Thyroid gland (tissue), 4 donors: ENCODE measurements around the gene KDM1A. TPM values are rescaled to one million over a fixed set of nuclear protein-coding genes. Genes with fewer than 3 reads are reported as not detected.
"Not testable (repeated sequence)": the region's sequence is repeated elsewhere in the genome, so short reads cannot be mapped to it uniquely, and the experiment has no call there.

Source experiments
- DNase-seq, 2 donors: peaks; one replicate each; pipeline ENCODE4 v3.0.0-alpha.2; 2019
- H3K27ac ChIP-seq, 3 donors: fragments of 200-600 bp; sonication (generic); 1 replicate in 2 of 3; 2 replicates in 1 of 3; pipeline ENCODE4 v1.5.1; 2016 to 2019; ENCODE audit warnings: mild to moderate bottlenecking in 1 of 3, moderate library complexity in 1 of 3
- H3K27me3 ChIP-seq: fragments of 200-600 bp; sonication (generic); one replicate; pipeline ENCODE4 v1.5.1; 2019
- H3K36me3 ChIP-seq, 2 donors: fragments of 200-600 bp; sonication (generic); one replicate each; pipeline ENCODE4 v1.5.1; 2016 to 2019
- H3K4me1 ChIP-seq, 2 donors: fragments of 200-600 bp; sonication (generic); one replicate each; pipeline ENCODE4 v1.5.1; 2017 to 2019
- H3K4me3 ChIP-seq, 3 donors: fragments of 200-600 bp; sonication (generic); replicated peaks in 1 of 3; 1 replicate in 2 of 3; 2 replicates in 1 of 3; pipeline ENCODE4 v1.5.1; 2016; ENCODE audit warnings: mild to moderate bottlenecking in 1 of 3
- H3K9me3 ChIP-seq: fragments of 200-600 bp; sonication (generic); one replicate; pipeline ENCODE4 v1.5.1; 2017
- POLR2A ChIP-seq, 2 donors: fragments of 450-650 bp; IDR thresholded peaks; one replicate each; pipeline ENCODE4 v1.6.1; 2017; ENCODE audit warnings: antibody characterized with exemption in 2 of 2, mild to moderate bottlenecking in 2 of 2, moderate library complexity in 1 of 2
- WGBS, 2 donors: methylation state at CpG; one replicate each; pipeline ENCODE4 v1.1.5; 2017; 5-methylcytosine and 5-hydroxymethylcytosine counted together
- intact Hi-C: fragments of 100-400 bp; cut with DNase I; formaldehyde crosslinking; loops from one replicate; pipeline ENCODE4 v1.15.1; 2023
- total RNA-seq, 4 donors: library from RNA; depleted of rRNA; stranded (reverse); fragments of >200 nt; gene quantifications; one replicate each; pipeline ENCODE4 v1.2.3, GENCODE V29; 2016
- TF ChIP-seq, protein P1 (sequence below), 6 experiments: fragments of 200-600 bp in 3 of 6; fragments of 450-650 bp in 3 of 6; sonication (generic) in 3 of 6; IDR thresholded peaks; one replicate each; pipeline ENCODE4 v1.5.1; 2016 to 2019; ENCODE audit warnings: antibody characterized with exemption in 6 of 6, mild to moderate bottlenecking in 2 of 6, inconsistent platforms in 1 of 6, moderate library complexity in 1 of 6

KDM1A gene
- total RNA-seq, 4 donors from 2014 or later = 56.2 to 70.0 (median 65.2) TPM

GRCh38 chr1:22975694-22976093 lies 43.6 kb upstream of the KDM1A start:
- Histone ChIP-seq H3K27me3 (no peaks in the 10 kb centered on the region), H3K4me3 (no peak overlapping the region), H3K4me1 (no peaks in the 10 kb centered on the region), H3K27ac (no peak overlapping the region), H3K36me3 (no peaks in the 10 kb centered on the region), H3K9me3 (no peaks in the 10 kb centered on the region)
- TF ChIP-seq, protein P1, sequence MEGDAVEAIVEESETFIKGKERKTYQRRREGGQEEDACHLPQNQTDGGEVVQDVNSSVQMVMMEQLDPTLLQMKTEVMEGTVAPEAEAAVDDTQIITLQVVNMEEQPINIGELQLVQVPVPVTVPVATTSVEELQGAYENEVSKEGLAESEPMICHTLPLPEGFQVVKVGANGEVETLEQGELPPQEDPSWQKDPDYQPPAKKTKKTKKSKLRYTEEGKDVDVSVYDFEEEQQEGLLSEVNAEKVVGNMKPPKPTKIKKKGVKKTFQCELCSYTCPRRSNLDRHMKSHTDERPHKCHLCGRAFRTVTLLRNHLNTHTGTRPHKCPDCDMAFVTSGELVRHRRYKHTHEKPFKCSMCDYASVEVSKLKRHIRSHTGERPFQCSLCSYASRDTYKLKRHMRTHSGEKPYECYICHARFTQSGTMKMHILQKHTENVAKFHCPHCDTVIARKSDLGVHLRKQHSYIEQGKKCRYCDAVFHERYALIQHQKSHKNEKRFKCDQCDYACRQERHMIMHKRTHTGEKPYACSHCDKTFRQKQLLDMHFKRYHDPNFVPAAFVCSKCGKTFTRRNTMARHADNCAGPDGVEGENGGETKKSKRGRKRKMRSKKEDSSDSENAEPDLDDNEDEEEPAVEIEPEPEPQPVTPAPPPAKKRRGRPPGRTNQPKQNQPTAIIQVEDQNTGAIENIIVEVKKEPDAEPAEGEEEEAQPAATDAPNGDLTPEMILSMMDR (IDR thresholded peaks at IDR 0.05) = no peak
- no peak for TF ChIP-seq POLR2A (IDR thresholded peaks at IDR 0.05)
- DNase-seq = no peak
- WGBS, 2 donors = 73 to 81% methylated on average over 3 of the region's 3 CpGs
- intact Hi-C loops = no loop called here

- no peaks in the 10 kb centered on the region for H3K4me1 ChIP-seq
- no peaks in the 10 kb centered on the region for H3K9me3 ChIP-seq
- TF ChIP-seq, protein P1 (IDR thresholded peaks at IDR 0.05) = no peak
- TF ChIP-seq POLR2A (IDR thresholded peaks at IDR 0.05) = no peak
- H3K4me3 ChIP-seq = no peak overlapping the region
- no peak overlapping the region for H3K27ac ChIP-seq
- WGBS, 2 donors = 55 to 67% methylated on average over 4 of the region's 4 CpGs
- H3K27me3 ChIP-seq = no peaks in the 10 kb centered on the region
- H3K36me3 ChIP-seq = no peaks in the 10 kb centered on the region
- intact Hi-C loops = no loop called here
- DNase-seq = no peak
These were observed 43.2 kb upstream of the KDM1A start for GRCh38 chr1:22976127-22976460.

- TF ChIP-seq, protein P1 (IDR thresholded peaks at IDR 0.05) = peak in 5 of 6 experiments; percentile 15 to 79 (median 67)
- no peak for TF ChIP-seq POLR2A (IDR thresholded peaks at IDR 0.05)
- DNase-seq = peak; percentile 59 to 65
- H3K4me3 ChIP-seq = no peak overlapping the region
- intact Hi-C loops = no loop called here
- no peaks in the 10 kb centered on the region for H3K27me3 ChIP-seq
- H3K9me3 ChIP-seq = no peaks in the 10 kb centered on the region
- no peaks in the 10 kb centered on the region for H3K36me3 ChIP-seq
- H3K27ac ChIP-seq = no peak overlapping the region
- WGBS, 2 donors = 41 to 43% methylated on average over 9 of the region's 9 CpGs
- no peaks in the 10 kb centered on the region for H3K4me1 ChIP-seq
These were observed 42.6 kb upstream of the KDM1A start for GRCh38 chr1:22976461-22977243.

DNA sequence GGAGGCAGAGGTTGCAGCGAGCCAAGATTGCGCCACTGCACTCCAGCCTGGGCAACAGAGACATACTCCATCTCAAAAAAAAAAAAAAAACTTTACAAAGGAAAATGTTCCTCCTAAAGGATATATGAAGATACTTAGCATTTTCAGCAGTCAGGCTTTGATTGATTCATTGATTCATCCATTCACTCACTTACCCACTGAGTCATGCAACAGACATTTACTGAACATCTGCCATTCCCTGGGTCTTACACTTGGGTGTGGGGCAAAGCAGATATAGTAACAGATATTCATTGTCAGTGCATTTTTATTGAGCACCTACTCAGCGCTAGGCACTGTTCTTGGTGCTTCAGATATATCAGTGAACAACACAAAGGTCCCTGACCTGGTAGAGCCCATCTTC lies 41.0 kb upstream of the KDM1A start:
- Histone ChIP-seq H3K27ac (no peak overlapping the region), H3K27me3 (no peaks in the 10 kb centered on the region), H3K36me3 (no peaks in the 10 kb centered on the region), H3K4me1 (no peaks in the 10 kb centered on the region), H3K4me3 (no peak overlapping the region), H3K9me3 (no peaks in the 10 kb centered on the region)
- TF ChIP-seq, protein P1 (IDR thresholded peaks at IDR 0.05) = no peak
- no peak for TF ChIP-seq POLR2A (IDR thresholded peaks at IDR 0.05)
- DNase-seq = no peak
- 90 to 99% methylated on average over 3 of the region's 3 CpGs for WGBS, 2 donors
- intact Hi-C loops = no loop called here

- H3K27me3 ChIP-seq, H3K9me3 ChIP-seq, H3K36me3 ChIP-seq, H3K27ac ChIP-seq, H3K4me1 ChIP-seq, H3K4me3 ChIP-seq, DNase-seq, intact Hi-C loops: not testable (repeated sequence)
- 78 to 82% methylated on average over 3 of the region's 3 CpGs for WGBS, 2 donors
These were observed 38.8 kb upstream of the KDM1A start for GRCh38 chr1:22980471-22980790.
